Renal cortical epithelial cell (primary cell): Measurements from ENCODE around the gene PHAF1. TPM values are rescaled to one million over a fixed set of nuclear protein-coding genes. Genes with fewer than 3 reads are reported as not detected.
A peak's percentile ranks its signal among the peaks of the same experiment; 100 is the strongest.

Experiments
- DNase-seq: peaks from one replicate; pipeline ENCODE4 v3.0.0-alpha.2; 2011; ENCODE audit warnings: low read depth
- total RNA-seq: library from RNA; depleted of rRNA; stranded (reverse); fragments of >200 nt; gene quantifications from 2 replicates; pipeline ENCODE4 v1.2.3, GENCODE V29; 2014

The PHAF1 gene
- total RNA-seq, 1 donor from 2014 or later = 25.5 TPM

- DNase-seq = no peak
Observed at GRCh38 chr16:67195676-67196075, 85.9 kb downstream of the PHAF1 start.

- DNase-seq = no peak
Observed at GRCh38 chr16:67196881-67197280, 87.1 kb downstream of the PHAF1 start.

GRCh38 chr16:67197704-67198103 is 88.0 kb downstream of the PHAF1 start:
- peak; percentile 38 for DNase-seq

Other genes starting within 250 kb of the PHAF1 start
- 8.3 and 11.5 TPM in 2 replicates for gene PDP2, start 229.4 kb upstream of the PHAF1 start, total RNA-seq
- 7.8 and 414 TPM in 2 replicates for gene CDH16, start 191.1 kb upstream of the PHAF1 start, total RNA-seq
- gene RRAD, start 184.4 kb upstream of the PHAF1 start, total RNA-seq = 177 and 379 TPM in 2 replicates
- 129 and 264 TPM in 2 replicates for gene CIAO2B, start 175.5 kb upstream of the PHAF1 start, total RNA-seq
- 34.7 and 53.9 TPM in 2 replicates for gene CES2, start 174.4 kb upstream of the PHAF1 start, total RNA-seq
- gene CES3, start 148.7 kb upstream of the PHAF1 start, total RNA-seq = 0.69 and 1.3 TPM in 2 replicates
- gene CES4A, start 121.4 kb upstream of the PHAF1 start, total RNA-seq = 2.1 and 13.6 TPM in 2 replicates
- gene CBFB, start 80.8 kb upstream of the PHAF1 start, total RNA-seq = 113 and 132 TPM in 2 replicates
- gene B3GNT9, start 41.1 kb downstream of the PHAF1 start, total RNA-seq = 11.6 and 27.4 TPM in 2 replicates
- gene TRADD, start 50.0 kb downstream of the PHAF1 start, total RNA-seq = 26.2 and 45.8 TPM in 2 replicates
- gene FBXL8, start 50.0 kb downstream of the PHAF1 start, total RNA-seq = 13.5 TPM in 2 replicates
- gene HSF4, start 54.8 kb downstream of the PHAF1 start, total RNA-seq = 5.7 and 12.5 TPM in 2 replicates
- gene NOL3, start 60.6 kb downstream of the PHAF1 start, total RNA-seq = 26.2 and 27.1 TPM in 2 replicates
- 3.3 and 10.7 TPM in 2 replicates for gene MATCAP1, start 74.0 kb downstream of the PHAF1 start, total RNA-seq
- 0.35 and 0.52 TPM in 2 replicates for gene EXOC3L1, start 80.2 kb downstream of the PHAF1 start, total RNA-seq
- 39.2 and 56.0 TPM in 2 replicates for gene E2F4, start 82.2 kb downstream of the PHAF1 start, total RNA-seq
- 3.1 and 20.1 TPM in 2 replicates for gene ELMO3, start 89.2 kb downstream of the PHAF1 start, total RNA-seq
- gene TMEM208, start 117.2 kb downstream of the PHAF1 start, total RNA-seq = 22.0 and 50.2 TPM in 2 replicates
- 5.4 and 20.5 TPM in 2 replicates for gene FHOD1, start 137.5 kb downstream of the PHAF1 start, total RNA-seq
- gene SLC9A5, start 139.0 kb downstream of the PHAF1 start, total RNA-seq = 0.60 and 0.69 TPM in 2 replicates
- 13.9 and 18.5 TPM in 2 replicates for gene PLEKHG4, start 169.6 kb downstream of the PHAF1 start, total RNA-seq
- gene KCTD19, start 216.8 kb downstream of the PHAF1 start, total RNA-seq = 0.25 TPM in 1 of 2 replicates, not detected in the other
- gene LRRC36, start 216.9 kb downstream of the PHAF1 start, total RNA-seq = 1.6 TPM in 1 of 2 replicates, not detected in the other